HL-60 (cell line): Measurements from ENCODE around the gene KCNT2.

Source experiments
- CTCF ChIP-seq: IDR thresholded peaks from one replicate; pipeline ENCODE4 v1.5.1; 2011; ENCODE audit warnings: low read length, control low read depth, inconsistent platforms; ENCODE audit not compliant: insufficient read depth
- POLR2AphosphoS5 ChIP-seq: IDR thresholded peaks from 2 replicates; pipeline ENCODE4 v1.6.1; 2012; ENCODE audit warnings: low read depth
- REST ChIP-seq: IDR thresholded peaks from 2 replicates; pipeline ENCODE4 v1.6.1; 2012; ENCODE audit warnings: low read depth; ENCODE audit not compliant: insufficient replicate concordance

- TF ChIP-seq CTCF (no peak), POLR2AphosphoS5 (no peak), REST (no peak)
These were observed 47.3 kb upstream of the KCNT2 start for GRCh38 chr1:196655494-196655893.
